Activated naive CD4-positive, alpha-beta T cell treated with anti-CD3 and anti-CD28 coated beads, Interleukin-2, amount 50 U/mL, for 72 hours (primary cell): Measurements from ENCODE around the gene SLC25A41. TPM values are rescaled to one million over a fixed set of nuclear protein-coding genes. Genes with fewer than 3 reads are reported as not detected.

Experiments used
- ATAC-seq, 2 donors: fragments of 150-1000 bp; cut with Tn5 transposase; 2 replicates each; pipeline ENCODE4 v1.10.0; 2021; ENCODE audit warnings: mild to moderate bottlenecking in 2 of 2, moderate library complexity in 2 of 2
- DNase-seq, 2 donors: peaks; one replicate each; pipeline ENCODE4 v3.0.0; 2021 to 2022; ENCODE audit warnings: low spot score in 2 of 2
- H3K27ac Mint-ChIP-seq, 2 donors: one replicate each; pipeline ENCODE4 v1.8.0; 2022; ENCODE audit warnings: mild to moderate bottlenecking in 2 of 2, mixed read lengths in 2 of 2
- H3K36me3 Mint-ChIP-seq, 2 donors: one replicate each; pipeline ENCODE4 v1.8.0; 2022; ENCODE audit warnings: mixed read lengths in 2 of 2
- H3K9me3 Mint-ChIP-seq, 2 donors: one replicate each; pipeline ENCODE4 v1.8.0; 2022; ENCODE audit warnings: mixed read lengths in 2 of 2
- total RNA-seq, 2 donors: library from RNA; stranded (reverse); gene quantifications; one replicate each; pipeline ENCODE4 v1.2.3, GENCODE V29; 2022

SLC25A41 gene
- total RNA-seq, 2 donors from 2014 or later, result 0.14 TPM; not detected in 1

- H3K36me3 Mint-ChIP-seq, result peaks cover 12 to 23% of the 10 kb centered on the region in 2 donors
- peak in 1 of 2 donors; percentile 51 for DNase-seq
These were observed 9.9 kb downstream of the SLC25A41 start for GRCh38 chr19:6423499-6424194.

GRCh38 chr19:6421075-6422014, 12.2 kb downstream of the SLC25A41 start:
- DNase-seq (no peak), ATAC-seq (no peak)
- Mint-ChIP-seq H3K36me3 (peaks cover 12 to 31% of the 10 kb centered on the region in 2 donors), H3K9me3 (no peaks in the 10 kb centered on the region), H3K27ac (peak overlapping the region in 1 of 2 donors; percentile 79)

More at GRCh38 chr19:6423499-6424194, 9.9 kb downstream of the SLC25A41 start:
- no peak for ATAC-seq
- Mint-ChIP-seq H3K27ac (peak overlapping the region; percentile 83 to 96), H3K9me3 (no peaks in the 10 kb centered on the region)

GRCh38 chr19:6418562-6418932, 15.0 kb downstream of the SLC25A41 start:
- DNase-seq (no peak), ATAC-seq (no peak)
- Mint-ChIP-seq H3K36me3 (peaks cover 21 to 28% of the 10 kb centered on the region in 2 donors), H3K27ac (peak overlapping the region; percentile 33 to 44), H3K9me3 (no peaks in the 10 kb centered on the region)

- no peaks in the 10 kb centered on the region for H3K9me3 Mint-ChIP-seq
- H3K27ac Mint-ChIP-seq, result peak overlapping the region in 1 of 2 donors; percentile 44
- ATAC-seq, result no peak
- H3K36me3 Mint-ChIP-seq, result peaks cover 15 to 23% of the 10 kb centered on the region in 2 donors
- no peak for DNase-seq
These were observed 15.6 kb downstream of the SLC25A41 start for GRCh38 chr19:6417713-6418561.

GRCh38 chr19:6416658-6417405, 16.7 kb downstream of the SLC25A41 start:
- DNase-seq, result no peak
- Mint-ChIP-seq H3K36me3 (peaks cover 13 to 14% of the 10 kb centered on the region in 2 donors), H3K9me3 (no peaks in the 10 kb centered on the region), H3K27ac (no peak overlapping the region)
- no peak for ATAC-seq

- peaks cover 13 to 14% of the 10 kb centered on the region in 2 donors for H3K36me3 Mint-ChIP-seq
- DNase-seq, result no peak
- ATAC-seq, result peak in 1 of 2 donors; percentile 6
- peak overlapping the region in 1 of 2 donors; percentile 14 for H3K27ac Mint-ChIP-seq
- H3K9me3 Mint-ChIP-seq, result no peaks in the 10 kb centered on the region
These were observed 17.9 kb downstream of the SLC25A41 start for GRCh38 chr19:6415591-6416190.

GRCh38 chr19:6414793-6415590, 18.6 kb downstream of the SLC25A41 start:
- no peak overlapping the region for H3K27ac Mint-ChIP-seq
- H3K36me3 Mint-ChIP-seq, result peaks cover 13 to 14% of the 10 kb centered on the region in 2 donors
- no peaks in the 10 kb centered on the region for H3K9me3 Mint-ChIP-seq
- ATAC-seq (peak in 1 of 2 donors; percentile 6), DNase-seq (no peak)

- DNase-seq (no peak), ATAC-seq (no peak)
- H3K36me3 Mint-ChIP-seq, result peaks cover 11 to 13% of the 10 kb centered on the region in 2 donors
- H3K27ac Mint-ChIP-seq, result no peak overlapping the region
- H3K9me3 Mint-ChIP-seq, result no peaks in the 10 kb centered on the region
These were observed 19.6 kb downstream of the SLC25A41 start for GRCh38 chr19:6413721-6414643.

- H3K36me3 Mint-ChIP-seq, result peaks cover 5 to 13% of the 10 kb centered on the region in 2 donors
- DNase-seq (no peak), ATAC-seq (no peak)
- H3K9me3 Mint-ChIP-seq, result no peaks in the 10 kb centered on the region
- H3K27ac Mint-ChIP-seq, result no peak overlapping the region
These were observed 20.3 kb downstream of the SLC25A41 start for GRCh38 chr19:6413291-6413690.

GRCh38 chr19:6412447-6413091, 21.0 kb downstream of the SLC25A41 start:
- peaks cover 5 to 13% of the 10 kb centered on the region in 2 donors for H3K36me3 Mint-ChIP-seq
- peak; percentile 60 to 66 for ATAC-seq
- no peaks in the 10 kb centered on the region for H3K9me3 Mint-ChIP-seq
- no peak overlapping the region for H3K27ac Mint-ChIP-seq
- peak in 1 of 2 donors; percentile 63 for DNase-seq

GRCh38 chr19:6412061-6412446, 21.5 kb downstream of the SLC25A41 start:
- Mint-ChIP-seq H3K9me3 (no peaks in the 10 kb centered on the region), H3K36me3 (peaks cover 2 to 13% of the 10 kb centered on the region in 2 donors), H3K27ac (peak overlapping the region in 1 of 2 donors; percentile 44)
- ATAC-seq, result peak; percentile 16 to 24
- no peak for DNase-seq

GRCh38 chr19:6409346-6409745, 24.2 kb downstream of the SLC25A41 start:
- ATAC-seq (no peak), DNase-seq (no peak)
- Mint-ChIP-seq H3K27ac (no peak overlapping the region), H3K9me3 (no peaks in the 10 kb centered on the region), H3K36me3 (peaks cover 0 to 8% of the 10 kb centered on the region in 2 donors)

- no peak for ATAC-seq
- DNase-seq, result no peak
- Mint-ChIP-seq H3K36me3 (no peaks in the 10 kb centered on the region), H3K27ac (no peak overlapping the region), H3K9me3 (no peaks in the 10 kb centered on the region)
These were observed 27.2 kb downstream of the SLC25A41 start for GRCh38 chr19:6406401-6406800.
